EH (cell line): ENCODE data around the gene NOP16.
A peak's percentile ranks its signal among the peaks of the same experiment; 100 is the strongest.
"Not testable (repeated sequence)": the region's sequence is repeated elsewhere in the genome, so short reads cannot be mapped to it uniquely, and the experiment has no call there.

Experiments used
- DNase-seq: peaks from one replicate; pipeline ENCODE4 v3.0.0-alpha.2; 2015; ENCODE audit warnings: low read depth

The NOP16 gene

DNA sequence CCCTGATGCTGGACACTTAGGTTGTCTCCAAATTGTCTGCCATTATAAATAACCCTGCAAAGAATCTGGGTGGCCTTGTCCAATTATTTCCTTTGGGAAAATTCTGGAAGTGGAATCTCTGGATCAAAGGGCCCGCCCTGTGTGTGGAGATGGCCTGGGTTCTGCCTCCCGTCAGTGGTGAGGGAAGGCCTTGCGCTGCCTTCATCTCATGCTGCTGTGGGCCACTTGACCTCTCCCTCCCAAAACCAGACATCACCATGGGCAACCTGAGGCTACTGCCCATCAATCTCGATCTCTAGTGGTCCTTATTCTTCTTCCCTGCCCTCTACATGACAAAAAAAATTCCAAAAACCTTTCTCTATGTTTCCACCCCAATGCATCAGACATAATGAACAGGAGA, 21.4 kb upstream of the NOP16 start:
- DNase-seq: no peak

DNA sequence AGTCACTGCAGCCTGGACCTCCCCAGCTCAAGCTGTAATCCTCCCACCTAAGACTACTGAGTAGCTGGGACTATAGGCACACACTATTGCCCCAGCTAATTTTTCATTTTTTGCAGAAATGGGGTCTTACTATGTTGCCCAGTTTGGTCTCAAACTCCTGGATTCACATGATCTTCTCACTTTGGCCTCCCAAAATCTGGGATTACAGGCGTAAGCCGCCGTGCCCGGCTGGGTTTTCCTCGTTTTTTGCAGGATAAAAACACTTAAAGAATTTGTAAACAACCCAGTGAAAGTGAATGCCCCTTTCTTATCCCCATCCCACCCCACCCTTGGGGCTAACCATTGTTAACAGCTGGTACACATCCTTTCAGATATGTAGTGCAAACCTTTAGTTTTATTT, 20.2 kb upstream of the NOP16 start:
- no peak for DNase-seq

DNA sequence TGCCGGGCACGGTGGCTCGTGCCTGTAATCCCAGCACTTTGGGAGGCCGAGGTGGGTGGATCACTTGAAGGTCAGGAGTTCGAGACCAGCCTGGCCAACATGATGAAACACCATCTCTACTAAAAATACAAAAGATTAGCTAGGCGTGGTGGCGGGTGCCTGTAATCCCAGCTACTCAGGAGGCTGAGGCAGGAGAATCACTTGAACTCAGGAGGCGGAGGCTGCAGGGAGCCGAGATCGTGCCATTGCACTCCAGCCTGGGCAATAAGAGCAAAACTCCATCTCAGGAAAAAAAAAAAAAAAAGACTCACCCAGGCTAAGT, 19.8 kb upstream of the NOP16 start:
- not testable (repeated sequence) for DNase-seq

DNA sequence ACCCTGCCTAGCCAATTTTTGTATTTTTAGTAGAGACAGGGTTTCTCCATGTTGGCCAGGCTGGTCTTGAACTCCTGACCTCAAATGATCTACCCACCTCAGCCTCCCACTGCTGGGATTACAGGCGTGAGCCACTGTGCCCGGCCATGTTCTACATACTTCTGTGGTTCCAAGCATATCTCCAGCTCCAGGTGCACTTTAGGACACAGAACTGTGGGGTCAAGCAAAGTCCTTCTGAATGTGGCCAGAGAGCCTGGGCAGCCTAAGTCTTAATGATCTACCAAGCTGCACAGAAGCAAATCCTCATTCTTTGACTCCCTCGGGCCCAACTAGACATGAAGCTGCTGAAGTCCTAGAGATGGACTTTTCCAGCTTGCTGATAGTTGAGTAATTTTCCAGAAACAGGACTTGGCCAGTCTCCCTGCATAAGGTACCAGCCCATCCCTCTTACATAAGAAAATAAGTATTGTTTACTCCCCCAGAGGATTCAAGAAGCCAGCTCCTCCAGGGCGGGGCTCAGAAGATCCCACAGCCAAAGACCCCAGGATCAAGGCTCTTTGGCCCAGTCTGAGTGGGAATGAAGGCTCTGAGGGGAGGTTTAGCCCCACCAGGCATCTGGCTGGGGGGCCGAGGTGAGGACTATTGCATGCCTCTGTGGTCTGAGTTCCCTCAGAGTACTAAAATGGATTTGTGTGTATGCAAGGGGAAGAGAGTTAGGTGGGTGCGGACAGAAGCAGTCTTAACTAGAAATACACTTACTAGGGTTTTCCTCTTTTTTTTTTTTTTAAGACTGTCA, 19.3 kb upstream of the NOP16 start:
- no peak for DNase-seq

DNA sequence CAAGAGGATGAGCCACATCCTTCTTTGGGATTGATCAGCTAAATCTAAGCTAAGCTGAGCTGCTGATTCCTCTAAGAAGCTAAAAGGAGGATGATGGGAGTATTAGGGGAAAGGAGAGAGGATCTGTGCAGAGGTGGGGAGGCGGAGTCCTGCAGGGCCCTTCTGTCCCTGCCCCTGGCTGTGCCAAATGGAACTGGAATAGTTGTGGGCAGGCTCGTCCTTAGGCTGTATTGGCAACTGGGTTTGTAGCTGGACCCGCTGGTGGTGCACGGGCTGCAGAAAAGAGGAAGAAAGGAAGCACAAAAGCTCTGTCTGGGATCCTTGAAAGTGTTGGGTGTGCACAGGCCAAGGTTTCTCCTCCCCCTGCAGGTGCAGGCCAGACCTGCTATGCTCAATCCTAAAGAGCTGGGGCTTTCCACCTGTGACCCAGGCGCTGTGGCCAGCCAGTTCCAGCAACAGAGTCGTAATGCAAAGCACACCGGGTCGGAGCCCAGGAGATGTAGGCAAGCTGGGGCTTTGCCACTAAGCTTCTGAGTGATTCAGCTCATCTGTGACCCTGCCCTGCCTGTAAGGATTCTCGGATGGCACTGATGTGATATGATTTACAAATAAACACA, 18.1 kb upstream of the NOP16 start:
- no peak for DNase-seq

DNA sequence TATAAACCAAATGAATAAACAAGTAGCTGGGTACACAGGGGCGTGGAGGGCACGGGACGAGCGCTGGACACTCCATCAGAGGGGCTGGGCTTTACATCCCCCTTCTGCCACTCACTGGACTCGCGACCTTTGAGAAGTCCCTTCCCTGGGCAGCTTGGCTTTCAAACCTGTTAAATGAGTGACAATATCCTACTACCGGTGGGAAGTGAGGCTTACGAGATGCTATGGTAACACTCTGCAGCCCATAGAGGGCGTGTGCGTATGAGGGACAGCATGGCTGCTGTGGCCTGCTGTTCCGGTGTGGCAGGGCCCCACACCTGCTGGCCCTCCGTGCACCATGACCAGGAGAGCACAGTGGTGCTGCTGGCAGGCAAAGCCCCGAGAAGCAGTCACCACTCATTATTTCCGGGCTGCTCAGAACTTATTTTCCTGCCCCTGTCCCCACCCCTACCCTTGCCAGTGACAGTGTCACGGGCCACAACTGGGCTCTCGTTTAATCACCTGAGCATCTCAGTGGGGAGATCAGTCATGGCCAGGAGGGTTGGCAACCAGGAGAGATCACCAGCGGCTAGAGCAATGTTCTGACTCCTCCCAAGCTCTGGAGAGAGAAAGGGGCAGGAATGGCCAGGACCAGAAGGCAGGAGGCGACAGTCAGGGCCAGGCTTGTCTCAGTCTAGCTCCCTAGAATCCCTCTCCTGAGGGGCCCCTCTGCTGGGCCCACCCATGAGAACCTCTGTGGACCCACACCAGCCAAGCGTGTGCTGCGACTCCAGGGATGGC, 17.4 kb upstream of the NOP16 start:
- no peak for DNase-seq

DNA sequence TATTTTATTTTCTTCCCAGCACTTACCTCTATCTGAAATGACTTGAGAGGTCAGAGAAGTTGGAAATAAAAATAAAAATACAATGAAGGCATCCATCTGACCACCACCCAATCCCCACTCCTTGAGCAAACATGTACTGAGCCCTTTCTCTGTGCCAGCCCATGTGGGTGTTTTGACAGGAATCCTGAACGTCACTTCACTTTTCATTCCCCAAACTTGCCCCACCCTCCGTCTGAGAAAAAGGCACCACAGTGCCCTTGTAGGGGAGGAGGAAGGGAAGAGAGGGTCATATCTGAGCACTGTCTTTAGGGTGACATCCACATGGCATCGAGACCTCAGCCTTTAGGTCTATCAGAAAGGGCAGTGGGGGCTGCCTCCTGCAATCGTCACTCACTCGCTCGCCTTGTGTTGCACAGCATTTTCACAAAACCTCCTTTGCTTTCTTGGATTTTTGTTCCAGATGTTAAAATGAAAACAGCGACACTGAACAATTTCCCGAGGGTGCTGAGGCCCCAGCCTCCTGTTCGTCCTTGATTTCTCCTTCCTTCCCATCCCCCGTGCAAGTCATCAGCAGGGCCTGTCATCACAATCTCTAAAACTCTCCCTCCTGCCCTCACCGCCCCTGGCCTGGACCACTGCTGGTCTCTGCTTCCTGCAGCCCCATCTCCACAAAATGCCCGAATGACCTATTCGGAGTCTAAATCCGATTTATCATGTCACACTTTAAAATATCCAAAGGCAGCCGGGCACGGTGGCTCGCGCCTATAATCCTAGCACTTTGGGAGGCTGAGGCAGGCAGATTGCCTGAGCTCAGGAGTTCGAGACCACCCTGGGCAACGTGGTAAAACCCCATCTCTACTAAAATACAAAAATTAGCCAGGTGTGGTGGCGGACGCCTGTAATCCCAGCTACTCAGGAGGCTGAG, 13.1 kb upstream of the NOP16 start:
- DNase-seq: no peak

DNA sequence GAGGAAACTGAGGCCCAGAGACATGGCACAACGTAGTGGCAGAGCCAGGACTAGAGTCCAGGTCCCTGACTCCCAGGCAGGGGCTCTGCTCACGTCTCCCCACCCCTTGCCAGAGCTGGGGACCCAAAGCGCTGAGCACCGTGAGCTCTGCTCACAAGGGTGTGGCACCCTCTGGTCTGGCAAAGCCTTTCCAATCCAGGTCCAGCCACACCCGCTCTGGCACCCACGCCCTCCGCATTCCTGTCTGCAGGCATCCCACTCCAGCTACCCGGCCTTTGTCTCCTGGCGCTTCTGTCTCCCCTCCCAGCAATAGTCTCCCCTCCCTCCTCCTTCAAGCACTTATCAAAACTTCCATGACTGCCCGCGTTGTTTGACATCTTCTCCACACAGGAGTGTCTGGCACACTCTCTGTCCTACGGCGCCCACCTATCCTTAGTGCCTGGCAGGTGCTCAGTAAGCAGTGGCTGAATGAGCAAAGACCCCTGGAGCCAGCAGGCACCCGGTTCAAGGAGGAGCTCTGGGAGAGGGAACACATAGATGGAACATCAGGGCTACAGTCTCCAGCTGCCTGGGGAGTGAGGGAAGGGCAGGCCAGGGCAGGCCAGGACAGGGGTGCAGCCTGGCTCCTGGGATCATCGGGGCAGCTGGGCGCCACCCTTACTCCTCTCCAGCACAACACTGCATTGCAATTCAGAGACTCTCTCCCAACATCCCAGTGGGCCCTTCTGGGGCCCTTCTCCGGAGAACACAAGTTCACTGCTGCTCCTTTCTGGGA, 12.2 kb upstream of the NOP16 start:
- no peak for DNase-seq

DNA sequence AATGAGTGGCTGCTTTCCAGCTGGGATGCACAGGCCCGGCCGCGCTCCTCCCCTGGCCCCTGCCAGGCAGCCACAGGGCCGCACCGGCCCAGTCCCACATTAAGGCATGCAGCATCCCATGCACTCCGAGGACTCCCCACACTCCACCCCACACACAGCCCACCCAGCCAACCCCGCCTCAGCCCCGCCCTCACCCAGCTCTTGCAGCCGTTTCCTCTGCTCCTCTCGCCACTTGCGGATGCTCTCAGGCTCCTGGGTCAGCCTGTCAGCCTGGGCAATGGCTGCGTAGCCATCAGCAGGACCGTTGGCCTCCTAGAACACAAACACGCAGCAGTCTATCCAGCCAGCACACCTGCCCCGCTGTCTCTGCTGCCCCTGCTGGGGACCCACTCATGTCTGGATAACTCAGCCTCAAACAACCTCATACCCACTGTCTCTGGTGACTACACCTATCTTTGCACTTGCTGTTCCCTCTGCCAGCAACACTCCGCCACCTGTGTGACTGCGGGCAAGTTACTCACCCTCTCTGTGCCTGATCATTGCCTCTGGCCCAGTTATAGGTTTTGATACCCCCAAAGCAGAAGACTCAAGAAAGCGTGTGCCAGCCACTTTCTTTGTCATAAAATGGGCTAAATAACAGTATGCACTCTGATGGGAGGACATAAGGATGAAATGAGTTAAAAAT, 9.5 kb upstream of the NOP16 start:
- no peak for DNase-seq

DNA sequence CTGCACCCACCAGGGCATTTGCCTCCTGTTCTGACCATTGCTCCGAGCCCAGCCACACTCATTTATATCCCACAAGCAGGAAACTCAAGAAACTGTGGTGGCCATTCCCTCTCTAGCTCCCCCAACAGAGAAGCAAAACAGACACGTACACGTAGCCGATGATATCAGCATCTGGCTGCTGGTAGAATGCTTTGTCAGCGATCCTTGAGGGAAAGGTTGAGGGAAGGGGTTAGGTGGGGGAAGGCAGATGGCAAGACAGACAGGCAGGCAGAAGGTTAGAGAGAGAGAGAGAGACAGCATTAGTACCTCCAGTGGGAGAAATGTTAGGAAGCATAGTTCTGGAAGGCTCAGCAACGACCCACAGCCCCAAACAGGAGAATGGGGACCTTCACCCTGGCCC, 7.9 kb upstream of the NOP16 start:
- no peak for DNase-seq

DNA sequence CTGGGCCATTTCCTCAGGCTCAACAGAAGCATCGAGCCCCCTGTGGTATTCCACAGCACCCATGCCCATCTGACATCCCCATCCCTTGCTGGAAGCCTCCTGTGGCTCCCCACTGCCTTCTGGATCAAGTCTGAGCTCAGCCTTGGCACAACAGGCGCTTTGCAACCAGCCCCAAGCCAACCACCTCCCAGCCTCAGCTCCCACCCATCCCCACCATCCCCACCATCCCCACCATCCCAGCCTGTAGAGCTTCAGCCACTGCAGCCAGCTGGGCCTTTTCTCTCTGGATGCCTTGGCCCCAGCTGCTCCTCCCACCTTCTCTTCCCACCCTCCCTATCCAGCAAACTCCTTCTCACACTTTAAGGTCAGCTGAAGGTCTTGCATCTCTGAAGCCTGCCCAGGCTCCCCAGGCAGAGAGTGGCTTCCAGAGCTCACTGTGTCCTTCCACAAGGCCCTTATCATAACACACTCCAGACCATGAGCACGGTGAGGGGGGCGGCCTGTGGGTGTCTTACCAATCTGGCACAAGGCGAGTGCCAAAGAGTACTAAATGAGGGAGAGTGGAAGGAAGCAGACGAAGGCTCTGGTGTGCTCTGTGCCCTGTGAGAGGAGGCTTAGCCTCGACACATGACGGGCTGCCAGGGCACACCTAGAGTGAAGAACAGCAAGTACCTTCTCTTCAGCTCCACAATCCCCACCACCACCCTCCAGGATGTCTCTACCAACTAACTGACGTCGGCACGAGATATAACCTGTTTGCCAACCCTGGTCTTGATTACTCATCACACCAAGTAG, 6.7 kb upstream of the NOP16 start:
- peak; percentile 29 for DNase-seq

DNA sequence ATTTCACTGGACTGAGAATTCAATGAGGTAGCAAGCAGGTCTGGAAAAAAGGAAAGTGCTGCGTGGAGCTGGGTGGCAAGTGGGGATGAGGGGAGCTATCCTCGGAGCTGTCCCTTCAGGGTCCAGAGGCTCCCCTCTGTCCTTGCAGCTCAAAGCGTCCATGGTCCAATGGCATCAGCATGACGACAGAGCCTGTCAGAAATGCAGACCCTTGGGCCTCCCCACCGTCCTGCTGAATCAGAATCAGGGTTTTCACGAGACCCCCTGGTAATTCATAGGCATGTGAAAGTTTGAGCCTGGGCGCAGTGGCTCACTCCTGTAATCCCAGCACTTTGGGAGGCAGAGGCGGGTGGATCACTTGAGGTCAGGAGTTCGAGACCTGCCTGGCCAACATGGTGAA, 5.7 kb upstream of the NOP16 start:
- no peak for DNase-seq

DNA sequence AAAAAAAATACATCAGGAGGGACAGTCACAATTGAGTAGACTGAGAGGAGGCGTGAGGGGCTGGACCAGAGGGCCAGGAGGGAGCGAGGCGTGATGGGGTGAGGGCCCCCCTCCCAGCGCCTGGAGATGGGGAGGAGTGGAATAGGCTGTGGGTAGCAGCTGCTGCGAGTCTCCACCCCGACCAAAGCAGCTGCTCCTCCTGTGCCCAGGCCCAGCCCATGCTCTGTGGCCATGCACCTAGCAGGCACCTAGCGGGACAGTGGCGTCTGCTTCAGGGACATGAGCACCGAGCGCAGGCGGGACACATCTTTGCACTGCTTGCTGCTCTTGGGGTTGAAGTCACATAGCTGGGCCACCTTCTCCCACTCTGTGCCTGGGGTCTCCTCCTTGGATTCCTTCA, 4.1 kb upstream of the NOP16 start:
- no peak for DNase-seq

DNA sequence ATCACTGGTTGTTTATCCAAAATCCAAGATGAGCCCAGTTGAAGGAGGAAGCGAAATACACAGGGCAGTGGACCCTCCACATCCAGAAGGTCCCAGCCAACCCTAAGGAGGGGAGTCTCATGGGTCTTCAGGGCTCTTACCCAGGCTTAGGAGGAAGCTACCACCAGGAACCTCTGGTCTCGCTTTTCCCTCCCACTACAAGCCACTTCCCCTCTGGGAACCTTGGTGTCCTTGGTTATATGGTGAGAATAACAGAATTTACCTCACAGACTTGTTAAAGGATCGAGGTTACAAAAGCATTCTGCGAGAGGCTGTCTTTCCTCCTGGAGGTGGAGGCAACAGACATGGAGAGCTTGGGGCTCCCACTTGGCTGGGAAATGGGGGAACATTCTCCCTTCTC, 3.6 kb upstream of the NOP16 start:
- no peak for DNase-seq

DNA sequence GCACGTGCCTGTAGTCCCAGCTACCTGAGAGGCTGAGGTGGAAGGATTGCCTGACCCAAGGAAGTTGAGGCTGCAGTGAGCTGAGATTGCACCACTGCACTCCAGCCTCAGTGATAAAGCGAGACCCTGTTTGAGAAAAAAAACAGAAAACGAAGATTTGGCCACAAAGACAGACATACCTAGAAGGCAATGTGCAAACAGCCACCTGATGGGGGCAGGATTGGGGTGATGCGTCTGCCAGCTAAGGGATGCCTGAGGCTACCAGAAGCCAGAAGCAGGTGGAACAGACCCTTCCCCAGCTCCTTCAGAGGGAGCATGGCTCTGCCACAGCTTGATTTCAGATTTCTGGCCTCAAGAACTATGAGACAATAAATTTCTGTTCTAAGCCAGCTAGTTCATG, 3.1 kb upstream of the NOP16 start:
- no peak for DNase-seq

DNA sequence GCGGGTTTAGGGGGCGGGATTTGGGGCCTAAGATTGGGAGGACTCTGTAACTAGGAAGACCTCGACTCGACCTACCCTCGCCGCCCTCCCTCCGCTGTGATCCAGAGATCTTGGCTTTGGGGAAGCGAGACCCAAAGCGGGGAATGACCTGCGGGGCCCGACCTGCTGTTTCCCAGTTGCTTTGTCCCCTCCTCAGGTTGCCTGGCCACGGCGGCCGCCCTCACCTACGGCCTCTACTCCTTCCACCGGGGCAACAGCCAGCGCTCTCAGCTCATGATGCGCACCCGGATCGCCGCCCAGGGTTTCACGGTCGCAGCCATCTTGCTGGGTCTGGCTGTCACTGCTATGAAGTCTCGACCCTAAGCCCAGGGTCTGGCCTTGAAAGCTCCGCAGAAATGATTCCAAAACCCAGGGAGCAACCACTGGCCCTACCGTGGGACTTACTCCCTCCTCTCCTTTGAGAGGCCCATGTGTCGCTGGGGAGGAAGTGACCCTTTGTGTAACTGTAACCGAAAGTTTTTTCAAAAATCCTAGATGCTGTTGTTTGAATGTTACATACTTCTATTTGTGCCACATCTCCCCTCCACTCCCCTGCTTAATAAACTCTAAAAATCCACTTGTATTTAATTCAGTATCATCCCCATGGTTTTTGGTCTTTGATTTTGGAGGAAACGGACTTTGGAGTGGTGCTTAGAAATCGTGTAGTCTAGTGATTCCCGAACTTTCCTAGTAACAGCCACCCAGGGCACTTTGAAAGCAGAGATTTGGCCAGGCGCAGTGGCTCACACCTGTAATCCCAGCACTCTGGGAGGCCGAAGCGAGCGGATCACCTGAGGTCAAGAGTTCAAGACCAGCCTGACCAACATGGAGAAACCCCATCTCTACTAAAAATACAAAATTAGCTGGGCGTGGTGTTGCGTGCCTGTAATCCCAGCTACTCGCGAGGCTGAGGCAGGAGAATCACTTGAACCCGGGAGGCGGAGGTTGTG, 1.0 kb upstream of the NOP16 start:
- no peak for DNase-seq

DNA sequence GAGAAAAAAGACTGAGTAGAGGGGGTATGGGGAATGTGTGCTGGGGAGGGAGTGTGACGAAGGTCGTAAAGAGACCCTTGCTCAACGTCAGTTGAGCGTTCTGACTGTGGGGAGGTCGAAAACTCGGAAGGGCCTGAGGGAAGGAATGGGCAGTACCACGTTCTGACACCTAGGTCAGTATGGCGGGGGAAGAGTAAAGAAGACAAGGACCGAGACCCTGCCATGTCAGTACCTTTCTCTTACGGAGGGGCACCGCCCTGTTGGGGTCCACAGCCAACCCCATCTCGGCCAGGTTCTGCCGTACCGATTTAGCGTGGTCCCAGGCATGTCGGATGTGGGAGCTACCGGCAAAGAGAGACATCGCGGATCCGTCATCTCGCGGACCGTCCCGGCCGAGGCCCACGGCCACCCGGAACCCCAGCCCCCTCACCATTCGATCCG, 375 bp downstream of the NOP16 start:
- DNase-seq: peak; percentile 32

DNA sequence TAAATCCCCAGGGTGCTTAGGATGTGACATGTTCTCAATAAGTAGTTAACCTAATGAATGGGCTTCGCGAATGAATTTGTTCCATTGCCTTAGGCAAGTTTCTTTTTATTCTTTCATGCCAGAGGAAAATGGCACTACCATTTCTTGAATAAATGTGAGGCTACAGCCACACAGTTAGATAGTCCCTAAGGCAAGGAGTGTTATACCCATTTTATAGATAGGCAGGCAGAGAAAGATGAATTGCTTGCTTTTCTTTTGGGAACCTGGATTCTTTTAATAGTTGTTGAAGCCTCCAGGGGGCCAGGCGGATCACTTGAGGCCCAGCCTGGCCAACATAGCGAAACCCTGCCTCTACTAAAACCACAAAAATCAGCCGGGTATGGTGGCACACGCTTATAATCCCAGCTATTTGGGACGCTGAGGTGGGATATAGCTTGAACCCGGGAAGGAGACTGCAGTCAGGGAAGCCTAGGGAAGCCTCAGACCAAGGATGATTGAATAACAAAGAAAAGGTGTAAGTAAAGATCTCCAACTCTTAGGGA, 943 bp downstream of the NOP16 start:
- peak; percentile 16 for DNase-seq
